Central memory CD8-positive, alpha-beta T cell (primary cell): ENCODE measurements around the gene C1orf116.

Experiments used
- ATAC-seq: fragments of 150-1000 bp; cut with Tn5 transposase; replicated peaks from 2 replicates; pipeline ENCODE4 v1.10.0; 2022; ENCODE audit warnings: mild to moderate bottlenecking, moderate FRiP score, moderate number of reproducible peaks; ENCODE audit not compliant: poor library complexity, severe bottlenecking; ENCODE audit errors: extremely low read depth
- DNase-seq, 2 donors: peaks; one replicate each; pipeline ENCODE4 v3.0.0; 2021; ENCODE audit warnings: low spot score in 2 of 2
- H3K27ac Mint-ChIP-seq: one replicate; pipeline ENCODE4 v1.8.0; 2022; ENCODE audit warnings: low read depth, mild to moderate bottlenecking, moderate library complexity, mixed read lengths
- H3K27me3 Mint-ChIP-seq: one replicate; pipeline ENCODE4 v1.8.0; 2022; ENCODE audit warnings: mixed read lengths
- H3K36me3 Mint-ChIP-seq: one replicate; pipeline ENCODE4 v1.8.0; 2022; ENCODE audit warnings: mild to moderate bottlenecking, moderate library complexity, mixed read lengths; ENCODE audit not compliant: insufficient read depth
- H3K4me1 Mint-ChIP-seq: one replicate; pipeline ENCODE4 v1.8.0; 2022; ENCODE audit warnings: mixed read lengths
- H3K4me3 Mint-ChIP-seq: one replicate; pipeline ENCODE4 v1.8.0; 2022; ENCODE audit warnings: mild to moderate bottlenecking, moderate library complexity, mixed read lengths
- H3K9me3 Mint-ChIP-seq: one replicate; pipeline ENCODE4 v1.8.0; 2022; ENCODE audit warnings: mixed read lengths

Gene C1orf116

GRCh38 chr1:206979379-206980043 lies 53.0 kb downstream of the C1orf116 start:
- Mint-ChIP-seq H3K36me3 (peaks cover 1% of the 10 kb centered on the region), H3K27me3 (peaks cover 9% of the 10 kb centered on the region)
- ATAC-seq: no peak

DNA sequence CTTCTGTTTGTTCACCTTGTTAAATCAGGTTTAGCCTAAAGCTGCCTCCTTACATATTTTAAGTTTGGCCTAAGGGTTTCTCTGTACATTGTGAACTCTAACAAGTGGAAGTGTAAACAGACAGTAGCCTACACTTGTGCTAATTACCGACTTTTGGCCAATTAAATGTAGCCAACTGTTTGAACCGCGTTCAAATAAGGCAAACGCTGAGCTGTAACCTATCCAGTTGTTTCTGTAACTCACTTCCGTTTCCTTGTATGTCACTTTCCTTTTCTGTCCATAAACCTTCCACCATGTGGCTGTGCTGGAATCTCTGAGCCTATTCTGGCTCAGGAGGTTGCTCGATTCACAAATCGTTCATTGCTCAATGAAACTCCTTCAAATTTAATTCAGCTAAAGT lies 54.3 kb downstream of the C1orf116 start:
- DNase-seq (no peak), ATAC-seq (no peak)
- Mint-ChIP-seq H3K36me3 (peaks cover 1% of the 10 kb centered on the region), H3K4me1 (no peaks in the 10 kb centered on the region), H3K27me3 (peaks cover under 1% of the 10 kb centered on the region), H3K4me3 (no peak overlapping the region), H3K9me3 (no peaks in the 10 kb centered on the region), H3K27ac (no peak overlapping the region)

More at GRCh38 chr1:206979379-206980043, 53.0 kb downstream of the C1orf116 start:
- H3K4me1 Mint-ChIP-seq: no peaks in the 10 kb centered on the region
- no peak overlapping the region for H3K4me3 Mint-ChIP-seq
- no peak overlapping the region for H3K27ac Mint-ChIP-seq
- no peaks in the 10 kb centered on the region for H3K9me3 Mint-ChIP-seq
- DNase-seq: no peak

GRCh38 chr1:206975306-206975705 lies 57.2 kb downstream of the C1orf116 start:
- Mint-ChIP-seq H3K27ac (no peak overlapping the region), H3K4me1 (no peaks in the 10 kb centered on the region), H3K4me3 (no peak overlapping the region), H3K27me3 (peaks cover 14% of the 10 kb centered on the region), H3K9me3 (no peaks in the 10 kb centered on the region), H3K36me3 (peaks cover 1% of the 10 kb centered on the region)
- DNase-seq: no peak
- no peak for ATAC-seq

DNA sequence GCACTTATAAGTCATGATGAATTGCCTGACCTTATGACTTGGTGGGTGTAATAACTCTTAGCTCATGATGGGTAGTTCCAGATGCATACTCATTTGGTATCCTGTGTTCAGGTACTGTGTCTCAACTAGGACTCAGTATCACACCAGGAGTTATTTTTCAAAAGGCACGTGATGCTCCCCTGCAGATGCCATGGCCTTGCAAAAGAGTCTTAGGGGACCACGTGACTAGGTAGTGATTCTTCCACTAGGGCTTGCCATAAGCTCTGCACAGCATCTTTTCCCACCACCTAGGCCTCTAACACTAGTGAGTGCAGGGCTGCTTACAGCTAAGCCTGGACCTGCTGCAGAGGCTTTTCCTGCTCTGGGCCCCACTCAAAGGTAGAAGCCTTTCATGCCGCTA lies 58.4 kb downstream of the C1orf116 start:
- Mint-ChIP-seq H3K4me1 (peaks cover 5% of the 10 kb centered on the region), H3K4me3 (no peak overlapping the region), H3K27me3 (peaks cover 26% of the 10 kb centered on the region), H3K27ac (no peak overlapping the region), H3K9me3 (no peaks in the 10 kb centered on the region), H3K36me3 (peaks cover 1% of the 10 kb centered on the region)
- no peak for ATAC-seq
- no peak for DNase-seq

DNA sequence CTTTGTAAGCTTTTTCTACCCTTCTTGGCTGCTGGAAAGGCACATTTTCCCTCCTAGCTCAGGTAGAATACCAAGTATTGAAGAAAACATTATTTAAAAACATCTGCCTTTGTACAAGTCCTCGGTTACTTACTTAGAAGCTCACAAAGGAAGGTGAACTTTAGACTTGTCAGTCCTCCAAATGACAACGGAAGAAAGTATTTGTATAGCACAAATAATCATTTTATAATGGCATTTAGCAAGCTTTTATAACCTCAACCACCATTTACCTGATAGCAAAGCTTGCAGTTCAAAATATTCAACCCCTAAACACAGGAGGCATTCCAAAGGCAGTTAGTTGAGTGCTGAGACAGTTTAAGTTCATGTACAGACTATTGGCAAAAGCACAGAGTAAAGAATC lies 59.8 kb downstream of the C1orf116 start:
- no peak for DNase-seq
- H3K9me3 Mint-ChIP-seq: no peaks in the 10 kb centered on the region
- no peaks in the 10 kb centered on the region for H3K36me3 Mint-ChIP-seq
- ATAC-seq: no peak
- H3K4me3 Mint-ChIP-seq: no peak overlapping the region
- H3K4me1 Mint-ChIP-seq: peaks cover 8% of the 10 kb centered on the region
- H3K27ac Mint-ChIP-seq: no peak overlapping the region
- peaks cover 34% of the 10 kb centered on the region for H3K27me3 Mint-ChIP-seq

- no peak for ATAC-seq
- DNase-seq: no peak
- no peaks in the 10 kb centered on the region for H3K9me3 Mint-ChIP-seq
- peaks cover 15% of the 10 kb centered on the region for H3K4me1 Mint-ChIP-seq
- H3K27ac Mint-ChIP-seq: no peak overlapping the region
- no peak overlapping the region for H3K4me3 Mint-ChIP-seq
- H3K27me3 Mint-ChIP-seq: peaks cover 39% of the 10 kb centered on the region
- H3K36me3 Mint-ChIP-seq: peaks cover 2% of the 10 kb centered on the region
Observed at GRCh38 chr1:206971029-206971655, 61.4 kb downstream of the C1orf116 start.

- H3K27ac Mint-ChIP-seq: no peak within 1 kb of the TSS
- H3K4me1 Mint-ChIP-seq: peaks cover 15% of the 10 kb centered on the region
- DNase-seq (no peak), ATAC-seq (no peak)
- H3K4me3 Mint-ChIP-seq: no peak within 1 kb of the TSS
- H3K9me3 Mint-ChIP-seq: no peaks in the 10 kb centered on the region
- peaks cover 2% of the 10 kb centered on the region for H3K36me3 Mint-ChIP-seq
- peaks cover 39% of the 10 kb centered on the region for H3K27me3 Mint-ChIP-seq
Observed at GRCh38 chr1:206970446-206970845, 62.1 kb downstream of the C1orf116 start, which contains the start of gene FCAMR. TSS of gene FCAMR (minus strand) at chr1:206970460. CDS start at chr1:206970125, 335 bp downstream.

- H3K4me3 Mint-ChIP-seq: no peak overlapping the region
- DNase-seq: no peak
- no peak overlapping the region for H3K27ac Mint-ChIP-seq
- H3K9me3 Mint-ChIP-seq: no peaks in the 10 kb centered on the region
- no peak for ATAC-seq
- peaks cover 15% of the 10 kb centered on the region for H3K4me1 Mint-ChIP-seq
- H3K36me3 Mint-ChIP-seq: peaks cover 2% of the 10 kb centered on the region
- peaks cover 39% of the 10 kb centered on the region for H3K27me3 Mint-ChIP-seq
Observed at GRCh38 chr1:206969090-206969489, 63.5 kb downstream of the C1orf116 start.
